ENCODE data around the gene LMAN2.

Gene LMAN2

GRCh38 chr5:177304392-177305119 lies 46.9 kb downstream of the LMAN2 start:
- no peak for DNase-seq

- DNase-seq = no peak
Observed at GRCh38 chr5:177303925-177304391, 47.5 kb downstream of the LMAN2 start.

- peak; percentile 86 for DNase-seq
Observed at GRCh38 chr5:177303121-177303924, 48.1 kb downstream of the LMAN2 start, which contains the start of the genes PRELID1 and RAB24. Gene PRELID1 (plus strand): TSS chr5:177303799. CDS start chr5:177303986, 187 bp downstream. Gene RAB24 (minus strand): TSS chr5:177303719. CDS start chr5:177303288, 431 bp downstream.

GRCh38 chr5:177302354-177303110 lies 48.9 kb downstream of the LMAN2 start:
- DNase-seq = no peak

- no peak for DNase-seq
Observed at GRCh38 chr5:177301503-177302165, 49.8 kb downstream of the LMAN2 start.

GRCh38 chr5:177300951-177301350 lies 50.5 kb downstream of the LMAN2 start:
- no peak for DNase-seq

- peak; percentile 65 for DNase-seq
Observed at GRCh38 chr5:177300236-177300880, 51.1 kb downstream of the LMAN2 start.

GRCh38 chr5:177299697-177300096 lies 51.8 kb downstream of the LMAN2 start:
- no peak for DNase-seq

GRCh38 chr5:177297922-177298321 lies 53.5 kb downstream of the LMAN2 start:
- DNase-seq = no peak

- DNase-seq = no peak
Observed at GRCh38 chr5:177296581-177296980, 54.9 kb downstream of the LMAN2 start.

- DNase-seq = no peak
Observed at GRCh38 chr5:177295924-177296323, 55.5 kb downstream of the LMAN2 start.

GRCh38 chr5:177294632-177295031 lies 56.8 kb downstream of the LMAN2 start:
- DNase-seq = no peak

GRCh38 chr5:177293819-177294581 lies 57.5 kb downstream of the LMAN2 start:
- DNase-seq = no peak

- no peak for DNase-seq
Observed at GRCh38 chr5:177291735-177292134, 59.7 kb downstream of the LMAN2 start.

- no peak for DNase-seq
Observed at GRCh38 chr5:177290816-177291596, 60.5 kb downstream of the LMAN2 start.

- no peak for DNase-seq
Observed at GRCh38 chr5:177288191-177288590, 63.3 kb downstream of the LMAN2 start.

All from central memory CD4-positive, alpha-beta T cell (primary cell).